Nephron progenitor cell (in vitro differentiated cells): ENCODE data around the gene CDKL4.

Source experiments
- DNase-seq: peaks from one replicate; pipeline ENCODE4 v3.0.0; 2021
- H3K27ac Mint-ChIP-seq: 2 replicates; pipeline ENCODE4 v1.8.0; 2021; ENCODE audit warnings: mild to moderate bottlenecking, moderate library complexity, mixed read lengths
- H3K27me3 Mint-ChIP-seq: 2 replicates; pipeline ENCODE4 v1.8.0; 2021; ENCODE audit warnings: mild to moderate bottlenecking, low read depth, mixed read lengths; ENCODE audit not compliant: poor library complexity
- H3K36me3 Mint-ChIP-seq: 2 replicates; pipeline ENCODE4 v1.8.0; 2021; ENCODE audit warnings: low read depth, mixed read lengths
- H3K4me1 Mint-ChIP-seq: 2 replicates; pipeline ENCODE4 v1.8.0; 2021; ENCODE audit warnings: mixed read lengths
- H3K4me3 Mint-ChIP-seq: 2 replicates; pipeline ENCODE4 v1.8.0; 2021; ENCODE audit warnings: mild to moderate bottlenecking, moderate library complexity, mixed read lengths
- H3K9me3 Mint-ChIP-seq: 2 replicates; pipeline ENCODE4 v1.8.0; 2021; ENCODE audit warnings: mild to moderate bottlenecking, moderate library complexity, mixed read lengths
- TF ChIP-seq, protein P1 (sequence below): fragments of 200-600 bp; sonication (generic); IDR thresholded peaks from 2 replicates; pipeline ENCODE4 v1.5.0; 2021; ENCODE audit warnings: antibody characterized with exemption

CDKL4 gene

DNA sequence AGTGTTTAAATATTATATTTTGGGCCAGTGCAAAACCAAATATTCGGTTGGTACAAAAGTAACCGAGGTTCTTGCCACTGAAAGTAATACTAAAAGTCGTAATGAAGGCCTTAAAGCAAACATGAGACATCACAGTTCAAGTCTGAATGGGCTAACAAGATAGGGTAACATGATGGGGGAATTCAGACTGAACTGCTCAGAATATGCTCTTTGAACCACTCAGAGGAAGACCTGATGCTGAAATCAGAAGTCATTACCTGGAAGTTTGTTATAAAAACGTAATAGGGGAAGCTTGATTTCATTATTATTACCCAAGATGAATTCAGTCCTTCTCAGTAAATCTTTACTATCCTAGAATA lies 26.6 kb downstream of the CDKL4 start:
- Mint-ChIP-seq H3K36me3 (no peaks in the 10 kb centered on the region), H3K4me1 (no peaks in the 10 kb centered on the region), H3K27ac (no peak overlapping the region), H3K4me3 (no peak overlapping the region), H3K9me3 (no peaks in the 10 kb centered on the region), H3K27me3 (no peaks in the 10 kb centered on the region)
- TF ChIP-seq, protein P1, sequence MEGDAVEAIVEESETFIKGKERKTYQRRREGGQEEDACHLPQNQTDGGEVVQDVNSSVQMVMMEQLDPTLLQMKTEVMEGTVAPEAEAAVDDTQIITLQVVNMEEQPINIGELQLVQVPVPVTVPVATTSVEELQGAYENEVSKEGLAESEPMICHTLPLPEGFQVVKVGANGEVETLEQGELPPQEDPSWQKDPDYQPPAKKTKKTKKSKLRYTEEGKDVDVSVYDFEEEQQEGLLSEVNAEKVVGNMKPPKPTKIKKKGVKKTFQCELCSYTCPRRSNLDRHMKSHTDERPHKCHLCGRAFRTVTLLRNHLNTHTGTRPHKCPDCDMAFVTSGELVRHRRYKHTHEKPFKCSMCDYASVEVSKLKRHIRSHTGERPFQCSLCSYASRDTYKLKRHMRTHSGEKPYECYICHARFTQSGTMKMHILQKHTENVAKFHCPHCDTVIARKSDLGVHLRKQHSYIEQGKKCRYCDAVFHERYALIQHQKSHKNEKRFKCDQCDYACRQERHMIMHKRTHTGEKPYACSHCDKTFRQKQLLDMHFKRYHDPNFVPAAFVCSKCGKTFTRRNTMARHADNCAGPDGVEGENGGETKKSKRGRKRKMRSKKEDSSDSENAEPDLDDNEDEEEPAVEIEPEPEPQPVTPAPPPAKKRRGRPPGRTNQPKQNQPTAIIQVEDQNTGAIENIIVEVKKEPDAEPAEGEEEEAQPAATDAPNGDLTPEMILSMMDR: no peak
- DNase-seq: no peak

DNA sequence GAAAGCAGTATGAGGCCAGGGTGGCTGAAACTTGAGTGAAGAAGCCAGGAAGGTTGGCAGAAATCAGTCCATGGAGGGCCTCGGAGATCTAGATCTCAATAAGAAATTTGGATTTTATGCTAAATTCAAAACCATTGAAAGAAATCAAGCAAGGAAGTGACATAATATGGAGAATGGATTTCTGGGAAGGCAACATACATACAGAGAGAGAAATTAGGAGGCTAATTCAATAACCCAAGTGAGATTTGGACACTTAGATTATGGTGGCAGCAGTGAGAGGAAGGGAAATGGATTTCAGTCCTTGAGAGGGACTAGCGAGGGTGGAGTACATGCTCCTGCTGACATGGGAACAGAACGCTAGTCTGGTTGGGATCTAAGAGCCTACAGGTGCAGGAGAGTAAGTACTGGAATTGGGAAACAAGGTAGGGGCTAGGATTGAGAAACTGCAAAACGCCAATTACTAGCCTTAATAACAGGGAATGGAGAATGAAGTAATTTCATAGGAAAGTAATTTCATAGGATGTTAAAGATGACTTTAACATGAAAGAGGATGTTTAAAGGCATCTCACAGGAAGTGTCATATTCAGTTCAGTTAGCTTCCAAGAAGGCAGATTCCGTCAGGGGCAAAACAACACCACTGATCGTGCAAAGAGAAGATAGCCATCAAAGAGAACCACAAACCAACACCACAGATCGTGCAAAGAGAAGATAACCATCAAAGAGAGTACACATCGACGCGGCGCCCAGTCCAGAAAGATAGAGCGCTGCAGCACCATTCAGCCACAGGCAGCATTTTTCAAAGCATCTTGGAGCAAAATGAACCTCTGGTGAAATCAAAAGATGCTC lies 27.2 kb downstream of the CDKL4 start:
- no peaks in the 10 kb centered on the region for H3K9me3 Mint-ChIP-seq
- no peak overlapping the region for H3K4me3 Mint-ChIP-seq
- TF ChIP-seq, protein P1: no peak
- H3K27me3 Mint-ChIP-seq: no peaks in the 10 kb centered on the region
- no peak for DNase-seq
- H3K36me3 Mint-ChIP-seq: no peaks in the 10 kb centered on the region
- no peak overlapping the region for H3K27ac Mint-ChIP-seq
- no peaks in the 10 kb centered on the region for H3K4me1 Mint-ChIP-seq

DNA sequence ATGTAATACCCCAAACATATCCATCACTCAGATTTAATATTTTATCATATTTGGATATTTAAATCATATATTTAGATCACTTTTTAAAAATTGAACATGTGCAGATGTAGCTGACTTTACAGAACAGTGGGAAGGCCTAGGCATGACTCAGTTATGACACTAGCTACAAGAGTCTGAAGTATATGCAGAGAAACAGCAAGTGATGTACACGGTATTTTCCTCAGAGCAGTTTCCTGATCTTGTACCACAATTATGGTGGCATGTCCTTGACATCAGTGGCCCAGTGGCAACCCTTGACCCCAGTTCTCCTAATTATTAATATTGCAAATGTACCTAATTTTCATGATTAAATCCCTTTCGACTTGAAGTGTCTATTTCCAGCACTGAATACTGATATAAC lies 28.2 kb downstream of the CDKL4 start:
- no peaks in the 10 kb centered on the region for H3K4me1 Mint-ChIP-seq
- H3K9me3 Mint-ChIP-seq: no peaks in the 10 kb centered on the region
- no peak overlapping the region for H3K4me3 Mint-ChIP-seq
- no peak overlapping the region for H3K27ac Mint-ChIP-seq
- TF ChIP-seq, protein P1: no peak
- H3K27me3 Mint-ChIP-seq: no peaks in the 10 kb centered on the region
- H3K36me3 Mint-ChIP-seq: no peaks in the 10 kb centered on the region
- DNase-seq: no peak

DNA sequence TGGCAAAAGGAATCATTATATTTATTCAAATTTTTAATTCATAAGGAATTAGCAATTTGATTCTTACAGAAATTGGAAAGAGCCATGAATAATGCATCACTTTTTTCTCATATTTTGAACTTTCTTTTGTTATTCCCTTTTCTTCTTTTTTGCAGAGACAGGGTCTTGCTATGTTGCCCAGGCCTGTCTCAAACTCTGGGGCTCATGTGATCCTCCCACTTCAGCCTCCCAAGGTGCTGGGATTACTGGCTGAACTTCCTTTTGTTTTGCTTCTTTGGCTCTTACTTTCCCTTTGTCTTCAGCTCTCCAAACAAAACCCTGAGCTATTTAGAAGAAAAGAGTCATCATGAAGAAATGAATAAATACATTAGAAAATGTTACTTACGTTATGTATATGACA lies 30.8 kb downstream of the CDKL4 start:
- no peaks in the 10 kb centered on the region for H3K27me3 Mint-ChIP-seq
- TF ChIP-seq, protein P1: no peak
- H3K36me3 Mint-ChIP-seq: no peaks in the 10 kb centered on the region
- H3K4me3 Mint-ChIP-seq: no peak overlapping the region
- no peak overlapping the region for H3K27ac Mint-ChIP-seq
- no peak for DNase-seq
- H3K4me1 Mint-ChIP-seq: no peaks in the 10 kb centered on the region
- no peaks in the 10 kb centered on the region for H3K9me3 Mint-ChIP-seq

DNA sequence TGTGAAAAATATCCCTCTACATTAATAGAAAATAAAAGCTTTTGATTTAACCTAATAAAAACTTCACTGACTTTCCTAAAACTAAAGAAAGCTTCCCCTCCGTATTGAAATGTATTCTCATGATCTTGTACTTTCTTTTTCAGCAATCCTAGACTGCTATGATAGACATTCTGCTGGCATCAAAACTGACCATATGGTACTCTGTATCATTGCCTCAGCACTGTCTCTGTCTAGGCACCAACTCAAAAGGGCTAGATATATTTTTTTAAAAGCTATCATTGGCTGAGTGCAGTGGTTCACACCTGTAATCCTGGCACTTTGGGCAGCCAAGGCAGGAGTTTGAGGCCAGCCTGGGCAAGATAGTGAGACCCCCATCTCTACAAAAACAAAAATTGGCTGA lies 32.9 kb downstream of the CDKL4 start:
- Mint-ChIP-seq H3K27me3 (no peaks in the 10 kb centered on the region), H3K36me3 (no peaks in the 10 kb centered on the region), H3K9me3 (no peaks in the 10 kb centered on the region), H3K4me1 (no peaks in the 10 kb centered on the region), H3K4me3 (no peak overlapping the region), H3K27ac (no peak overlapping the region)
- DNase-seq: no peak
- TF ChIP-seq, protein P1: no peak

DNA sequence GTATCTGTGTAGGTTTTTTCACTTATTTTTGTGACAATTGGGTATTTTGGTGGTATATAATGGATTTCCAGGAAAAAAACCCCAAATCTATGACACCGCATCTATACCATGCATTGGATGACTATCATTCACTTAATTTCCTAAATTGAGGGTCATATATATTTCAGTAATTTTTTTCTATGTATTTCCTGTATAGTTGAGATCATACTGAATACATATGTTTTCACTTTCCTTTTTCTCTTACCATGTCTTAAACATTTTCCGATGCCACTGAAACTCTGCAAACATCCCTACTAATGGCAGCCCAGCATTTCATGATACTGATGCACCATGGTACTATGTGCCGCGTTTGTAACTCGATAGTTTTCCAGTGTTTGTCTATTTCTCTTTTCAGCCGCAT lies 40.4 kb downstream of the CDKL4 start:
- peaks cover 28% of the 10 kb centered on the region for H3K9me3 Mint-ChIP-seq
- no peaks in the 10 kb centered on the region for H3K4me1 Mint-ChIP-seq
- no peaks in the 10 kb centered on the region for H3K27me3 Mint-ChIP-seq
- H3K36me3 Mint-ChIP-seq: no peaks in the 10 kb centered on the region
- no peak overlapping the region for H3K4me3 Mint-ChIP-seq
- H3K27ac Mint-ChIP-seq: no peak overlapping the region
- no peak for DNase-seq
- TF ChIP-seq, protein P1: no peak
